CD4-positive, alpha-beta T cell treated with Interleukin-4 for 4 hours (primary cell): ENCODE measurements around the gene SELENOF.
A peak's percentile ranks its signal among the peaks of the same experiment; 100 is the strongest.

Source experiments
- DNase-seq: peaks from one replicate; pipeline ENCODE4 v3.0.0-alpha.2; 2020

The SELENOF gene

GRCh38 chr1:86913896-86914600 is at the start of gene SELENOF:
Gene SELENOF (minus strand): TSS chr1:86914126. CDS start chr1:86914111, 15 bp downstream.
- peak; percentile 100 for DNase-seq

GRCh38 chr1:86960548-86960947 is 46.6 kb upstream of the SELENOF start:
- no peak for DNase-seq

GRCh38 chr1:86957221-86957620 is 43.3 kb upstream of the SELENOF start:
- DNase-seq = no peak

- DNase-seq = no peak
These were observed 42.3 kb upstream of the SELENOF start for GRCh38 chr1:86956221-86956620.

- DNase-seq = no peak
These were observed 41.8 kb upstream of the SELENOF start for GRCh38 chr1:86955678-86956077.

GRCh38 chr1:86953167-86953566 is 39.2 kb upstream of the SELENOF start:
- no peak for DNase-seq

- DNase-seq = no peak
These were observed 37.5 kb upstream of the SELENOF start for GRCh38 chr1:86951430-86951829.

GRCh38 chr1:86950712-86951419 is 36.9 kb upstream of the SELENOF start:
- DNase-seq = no peak

- no peak for DNase-seq
These were observed 34.3 kb upstream of the SELENOF start for GRCh38 chr1:86948212-86948611.

- DNase-seq = no peak
These were observed 28.8 kb upstream of the SELENOF start for GRCh38 chr1:86942743-86943142.

- no peak for DNase-seq
These were observed 28.1 kb upstream of the SELENOF start for GRCh38 chr1:86942042-86942441.

- DNase-seq = no peak
These were observed 26.7 kb upstream of the SELENOF start for GRCh38 chr1:86940599-86940998.

- DNase-seq = no peak
These were observed 25.5 kb upstream of the SELENOF start for GRCh38 chr1:86939406-86939805.

- DNase-seq = no peak
These were observed 24.9 kb upstream of the SELENOF start for GRCh38 chr1:86938855-86939254.

- DNase-seq = no peak
These were observed 24.5 kb upstream of the SELENOF start for GRCh38 chr1:86938450-86938849.

- DNase-seq = no peak
These were observed 19.8 kb upstream of the SELENOF start for GRCh38 chr1:86933562-86934377.

- no peak for DNase-seq
These were observed 19.1 kb upstream of the SELENOF start for GRCh38 chr1:86933051-86933450.

GRCh38 chr1:86928819-86929218 is 14.9 kb upstream of the SELENOF start:
- DNase-seq = no peak

GRCh38 chr1:86926883-86927282 is 13.0 kb upstream of the SELENOF start:
- DNase-seq = no peak

GRCh38 chr1:86925742-86926141 is 11.8 kb upstream of the SELENOF start:
- no peak for DNase-seq

GRCh38 chr1:86924324-86924960 is 10.5 kb upstream of the SELENOF start:
- no peak for DNase-seq

GRCh38 chr1:86922445-86922844 is 8.5 kb upstream of the SELENOF start:
- DNase-seq = no peak

- DNase-seq = no peak
These were observed 2.8 kb upstream of the SELENOF start for GRCh38 chr1:86916752-86917151.
